Activated naive CD8-positive, alpha-beta T cell treated with anti-CD3 and anti-CD28 coated beads, Interleukin-2, amount 50 U/mL, for 16 hours (primary cell): ENCODE measurements around the gene CRB1.

ENCODE experiments used
- DNase-seq: peaks from one replicate; pipeline ENCODE4 v3.0.0-alpha.2; 2020; ENCODE audit warnings: low read depth, low spot score

CRB1 gene

DNA sequence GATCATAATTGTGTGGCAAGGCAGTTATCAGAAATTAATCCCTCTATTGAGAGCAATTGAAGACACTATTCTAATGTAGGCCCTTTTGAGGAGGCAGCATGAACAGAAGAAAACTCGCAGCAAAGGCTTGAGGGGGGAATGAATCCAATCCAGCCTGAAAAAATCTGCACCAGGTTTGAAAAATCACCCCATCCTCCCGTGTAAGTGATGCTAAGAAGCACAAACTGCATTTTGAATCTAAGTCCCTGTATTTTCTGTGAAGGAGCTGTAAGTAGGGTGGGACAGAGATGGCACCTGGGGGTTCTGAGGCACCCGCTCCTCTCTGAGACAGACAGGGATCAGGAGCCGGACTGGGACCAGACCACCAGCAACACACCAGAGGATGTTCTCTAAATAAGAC lies at the start of gene CRB1:
CRB1 (plus strand) TSS at position 241 of the 400 bp plus-strand sequence. CDS start 161 bp downstream, outside the sequence.
- no peak for DNase-seq

DNA sequence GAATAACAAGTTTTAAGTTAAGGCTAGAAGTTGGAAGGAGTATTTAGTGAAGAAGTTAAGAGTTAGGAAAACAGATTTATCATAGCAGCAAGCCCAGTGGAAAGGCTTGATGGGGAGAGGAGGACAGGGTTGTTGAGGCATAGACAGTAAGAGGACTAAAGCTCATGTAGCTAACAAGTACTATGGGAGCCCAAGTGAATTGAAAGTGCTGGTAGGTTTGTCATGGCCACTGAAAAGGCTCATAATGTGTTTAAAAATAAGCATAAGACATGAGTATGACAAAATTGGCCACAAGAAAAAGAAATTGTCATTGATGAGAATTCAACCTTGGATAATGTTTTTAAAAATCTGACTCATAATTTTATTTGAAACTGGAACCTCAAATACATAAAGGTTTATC lies 49.2 kb upstream of the CRB1 start:
- DNase-seq = no peak

- DNase-seq = no peak
Measured at GRCh38 chr1:197222025-197222685, 45.9 kb upstream of the CRB1 start.

- DNase-seq = no peak
Measured at GRCh38 chr1:197222780-197223179, 45.3 kb upstream of the CRB1 start.

GRCh38 chr1:197224160-197224559 lies 43.9 kb upstream of the CRB1 start:
- DNase-seq = no peak

GRCh38 chr1:197225611-197226010 lies 42.4 kb upstream of the CRB1 start:
- no peak for DNase-seq

DNA sequence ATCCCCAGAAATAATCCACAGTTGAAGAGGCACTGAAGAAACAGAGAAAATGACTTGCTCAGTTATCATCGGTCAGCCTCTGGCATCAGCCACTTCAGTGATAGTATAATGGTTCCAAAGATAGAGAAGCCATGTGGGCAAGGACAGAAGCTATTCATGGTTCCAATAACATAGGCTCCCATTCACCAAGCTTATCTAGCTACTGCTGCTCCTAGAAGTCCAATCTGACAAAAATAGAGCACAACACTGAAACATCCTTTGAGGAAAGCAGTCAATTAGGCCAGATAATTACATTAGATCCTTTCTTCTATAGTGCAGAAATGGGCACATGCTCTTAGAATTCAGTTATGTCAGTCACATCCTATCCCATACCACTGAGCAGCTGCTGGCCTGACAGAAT lies 33.5 kb upstream of the CRB1 start:
- DNase-seq = no peak

DNA sequence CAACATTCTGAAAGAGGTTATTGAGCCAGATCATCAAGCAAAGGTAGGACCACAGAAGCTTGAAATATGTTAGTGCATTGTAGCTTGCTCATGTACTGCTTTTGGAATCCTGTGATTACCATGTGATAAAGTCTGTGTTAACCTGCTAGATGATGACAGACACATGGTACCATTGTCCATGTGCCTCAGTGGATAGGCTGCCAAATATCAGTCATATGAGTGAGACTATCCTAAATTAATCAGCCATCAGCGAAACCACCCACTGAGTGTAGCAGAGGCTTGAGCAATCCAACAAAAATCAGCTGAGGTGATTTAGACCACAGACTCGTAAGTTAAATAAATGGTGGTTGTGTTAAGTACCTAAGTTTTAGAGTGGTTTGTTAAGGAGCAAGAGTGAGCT lies 32.7 kb upstream of the CRB1 start:
- no peak for DNase-seq

- no peak for DNase-seq
Measured at GRCh38 chr1:197247465-197247864, 20.6 kb upstream of the CRB1 start.

- DNase-seq = no peak
Measured at GRCh38 chr1:197249324-197249723, 18.7 kb upstream of the CRB1 start.

DNA sequence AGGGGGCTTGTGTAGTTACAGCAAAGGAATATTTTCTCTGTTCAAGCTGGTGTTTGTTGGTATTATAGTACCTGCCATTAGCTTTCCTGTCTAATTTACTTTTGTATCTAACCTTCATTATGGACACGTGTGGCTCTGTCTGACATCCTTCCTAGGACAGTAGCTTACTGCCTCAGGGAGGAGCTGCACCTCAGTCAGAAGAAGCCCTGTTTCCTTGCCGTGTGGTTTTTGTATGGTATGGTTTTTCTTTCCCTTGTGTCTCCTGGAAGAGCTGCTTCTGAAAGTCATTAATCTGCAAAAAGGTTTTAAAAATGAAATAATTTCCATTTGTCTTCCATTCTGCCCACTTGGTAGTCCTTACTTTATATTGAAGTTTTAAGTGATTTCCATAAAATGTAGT lies 17.4 kb upstream of the CRB1 start:
- no peak for DNase-seq

DNA sequence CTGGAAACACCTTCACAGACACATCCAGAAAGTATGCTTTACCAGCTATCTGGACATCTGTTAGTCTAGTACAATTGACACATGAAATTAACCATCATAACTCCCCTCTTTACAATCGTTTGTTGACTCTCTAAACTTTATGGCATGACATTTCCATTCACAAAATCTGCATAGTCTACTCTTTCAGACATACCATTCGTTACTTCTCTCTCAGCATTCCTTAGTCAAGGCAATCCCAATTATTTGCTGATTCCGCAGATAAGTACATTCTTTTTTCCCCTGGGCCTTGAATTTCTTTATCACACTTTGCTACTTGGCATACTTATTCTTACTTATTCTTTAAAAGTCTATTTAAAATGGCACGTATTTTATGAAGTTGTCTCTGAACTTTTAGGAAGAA lies 15.1 kb upstream of the CRB1 start:
- DNase-seq = no peak

GRCh38 chr1:197254866-197255265 lies 13.2 kb upstream of the CRB1 start:
- DNase-seq = no peak

GRCh38 chr1:197264936-197265567 lies 3.0 kb upstream of the CRB1 start:
- no peak for DNase-seq

GRCh38 chr1:197269053-197269452 lies 1.0 kb downstream of the CRB1 start:
- DNase-seq = no peak

DNA sequence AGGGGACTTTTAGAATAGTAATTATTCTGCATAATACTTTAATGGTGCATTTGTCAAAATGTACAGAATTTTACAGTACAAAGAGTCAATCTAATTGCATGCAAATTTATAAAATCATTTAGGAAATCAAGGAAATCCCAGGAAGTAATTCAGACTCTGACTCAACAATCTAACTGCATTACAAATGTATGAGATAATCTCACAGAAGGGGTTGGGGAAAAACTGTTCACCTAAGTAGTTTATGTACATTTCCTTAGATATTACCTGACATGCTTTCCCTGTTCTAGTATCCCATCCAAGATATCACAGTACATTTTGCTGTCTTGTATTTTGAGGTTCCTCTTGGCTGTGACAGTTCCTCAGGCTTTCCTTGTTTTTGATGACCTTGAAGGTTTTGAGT lies 4.7 kb downstream of the CRB1 start:
- no peak for DNase-seq

GRCh38 chr1:197277166-197277565 lies 9.1 kb downstream of the CRB1 start:
- DNase-seq = no peak

DNA sequence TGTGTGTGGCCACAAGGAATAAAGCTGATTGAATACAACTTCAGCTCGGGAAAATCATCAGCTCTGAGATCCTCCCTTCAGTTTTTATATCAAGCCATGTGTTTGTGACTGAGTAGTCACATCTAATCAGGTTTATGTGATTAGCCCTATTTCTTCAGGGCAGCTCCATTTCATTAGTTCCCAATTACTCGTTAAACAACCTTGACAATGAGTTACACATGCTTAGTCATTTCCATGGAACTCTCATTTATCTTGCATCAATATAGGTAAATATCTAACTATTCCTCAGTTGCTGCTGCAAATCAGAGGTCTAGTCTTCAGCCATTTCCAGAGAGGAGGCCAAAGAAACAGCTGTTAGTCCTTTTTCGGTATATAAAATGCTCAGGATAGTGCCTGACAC lies 16.3 kb downstream of the CRB1 start:
- DNase-seq = no peak

DNA sequence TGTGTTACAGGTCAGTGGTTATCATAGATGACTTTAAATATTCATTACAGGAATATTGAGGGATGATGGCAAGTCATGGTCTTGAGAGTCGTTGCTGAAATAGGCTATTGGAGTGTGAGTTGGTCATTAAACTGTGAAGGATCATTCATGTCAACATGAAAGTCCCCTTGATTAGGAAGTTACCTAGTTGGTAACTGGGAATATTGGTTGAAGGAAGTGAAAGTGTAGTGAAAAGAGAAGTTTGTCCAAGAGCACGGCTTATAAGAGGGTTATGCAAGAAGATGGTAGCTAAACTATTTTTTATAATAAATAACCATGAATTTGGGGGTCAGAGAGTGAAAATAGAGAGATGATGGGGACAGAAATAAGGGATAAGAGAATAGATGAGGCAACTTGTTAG lies 16.9 kb downstream of the CRB1 start:
- DNase-seq = no peak

DNA sequence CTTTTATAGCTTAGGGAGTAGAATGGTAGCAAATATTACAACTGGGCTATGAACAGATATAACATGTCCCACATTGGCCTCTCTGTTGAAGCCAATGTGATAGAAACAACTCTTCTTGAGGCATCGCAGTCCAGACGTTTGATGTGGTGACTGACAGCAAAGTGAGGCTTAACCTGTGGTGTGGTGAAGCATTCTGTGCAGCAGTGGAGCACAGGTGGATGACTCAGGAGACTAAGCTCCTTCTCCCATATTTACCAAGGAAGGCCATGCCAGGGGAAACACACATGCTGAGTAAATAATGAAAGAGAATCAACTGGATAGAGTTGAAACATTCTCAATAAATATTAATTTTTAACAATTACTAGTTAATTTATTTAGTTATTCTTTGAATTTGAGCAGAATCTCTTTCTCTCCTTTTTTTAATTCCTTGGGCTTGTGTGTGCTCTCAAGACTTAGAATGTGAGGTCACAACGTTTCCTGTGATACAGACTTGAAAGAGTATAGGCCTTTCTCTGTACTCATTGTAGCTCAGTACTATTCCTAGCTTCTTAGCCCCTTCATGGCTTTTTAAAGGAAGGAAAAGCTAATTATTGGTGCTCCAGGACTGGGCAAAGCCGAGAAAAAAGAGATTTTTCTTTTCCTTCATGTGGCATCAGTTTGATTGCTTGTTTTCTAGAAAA lies 17.6 kb downstream of the CRB1 start:
- no peak for DNase-seq

- DNase-seq = no peak
Measured at GRCh38 chr1:197286634-197287033, 18.6 kb downstream of the CRB1 start.

DNA sequence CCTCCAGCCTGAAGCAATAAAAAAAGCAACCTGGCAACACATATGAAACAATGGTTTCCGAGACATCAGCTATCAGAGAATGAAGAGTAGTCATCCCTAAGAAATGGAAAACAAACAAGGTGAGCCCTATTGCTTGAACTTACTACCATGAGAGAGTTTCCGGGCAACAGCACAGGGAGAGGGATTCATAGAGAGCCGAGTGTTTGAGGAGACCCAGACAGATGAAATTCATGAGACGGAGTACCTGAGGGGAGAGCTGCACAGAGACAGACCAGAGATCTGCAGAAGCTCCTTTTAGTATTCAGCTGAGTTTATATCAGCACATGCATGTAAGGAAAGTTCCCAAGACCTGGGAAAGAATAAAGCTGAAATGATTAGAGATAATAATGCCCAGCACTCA lies 19.8 kb downstream of the CRB1 start:
- no peak for DNase-seq

GRCh38 chr1:197302775-197303174 lies 34.7 kb downstream of the CRB1 start:
- no peak for DNase-seq
